GM21515 (cell line): ENCODE data around the gene IQGAP3.
"Not testable (repeated sequence)": the region's sequence is repeated elsewhere in the genome, so short reads cannot be mapped to it uniquely, and the experiment has no call there.

Experiments used
- ATAC-seq: cut with Tn5 transposase; IDR thresholded peaks from one replicate; pipeline ENCODE4 v1.9.1; 2021; ENCODE audit not compliant: unreplicated experiment

The IQGAP3 gene

GRCh38 chr1:156574039-156574633 is 1.8 kb upstream of the IQGAP3 start:
- no peak for ATAC-seq

GRCh38 chr1:156572663-156573018 is 276 bp upstream of the IQGAP3 start:
- ATAC-seq, result no peak

GRCh38 chr1:156571261-156571852 is 1.0 kb downstream of the IQGAP3 start:
- no peak for ATAC-seq

- ATAC-seq, result no peak
Observed at GRCh38 chr1:156566436-156566835, 5.9 kb downstream of the IQGAP3 start.

GRCh38 chr1:156565519-156565918 is 6.8 kb downstream of the IQGAP3 start:
- no peak for ATAC-seq

GRCh38 chr1:156560585-156561163 is 11.7 kb downstream of the IQGAP3 start:
- ATAC-seq, result no peak

- ATAC-seq, result no peak
Observed at GRCh38 chr1:156559797-156560385, 12.5 kb downstream of the IQGAP3 start.

- ATAC-seq, result no peak
Observed at GRCh38 chr1:156559086-156559796, 13.1 kb downstream of the IQGAP3 start.

- no peak for ATAC-seq
Observed at GRCh38 chr1:156556354-156556753, 16.0 kb downstream of the IQGAP3 start.

- ATAC-seq, result no peak
Observed at GRCh38 chr1:156555715-156556114, 16.6 kb downstream of the IQGAP3 start.

- ATAC-seq, result no peak
Observed at GRCh38 chr1:156554971-156555370, 17.4 kb downstream of the IQGAP3 start.

- no peak for ATAC-seq
Observed at GRCh38 chr1:156553860-156554485, 18.4 kb downstream of the IQGAP3 start.

GRCh38 chr1:156552937-156553336 is 19.4 kb downstream of the IQGAP3 start:
- ATAC-seq, result not testable (repeated sequence)

- ATAC-seq, result no peak
Observed at GRCh38 chr1:156552518-156552917, 19.8 kb downstream of the IQGAP3 start.

- ATAC-seq, result no peak
Observed at GRCh38 chr1:156551869-156552268, 20.5 kb downstream of the IQGAP3 start.

- no peak for ATAC-seq
Observed at GRCh38 chr1:156551066-156551643, 21.2 kb downstream of the IQGAP3 start.

- no peak for ATAC-seq
Observed at GRCh38 chr1:156550346-156550745, 22.0 kb downstream of the IQGAP3 start.

- ATAC-seq, result no peak
Observed at GRCh38 chr1:156549831-156550230, 22.5 kb downstream of the IQGAP3 start.

GRCh38 chr1:156549390-156549789 is 23.0 kb downstream of the IQGAP3 start:
- ATAC-seq, result no peak

- no peak for ATAC-seq
Observed at GRCh38 chr1:156547982-156548381, 24.4 kb downstream of the IQGAP3 start.

GRCh38 chr1:156547434-156547833 is 24.9 kb downstream of the IQGAP3 start:
- no peak for ATAC-seq
